Measurements from ENCODE around the gene FUT8. TPM values are rescaled to one million over a fixed set of nuclear protein-coding genes. Genes with fewer than 3 reads are reported as not detected.

Gene FUT8
- total RNA-seq, 6 experiments from 2014 or later: 2.6 to 4.9 (median 3.5) TPM

- DNase-seq: no peak
- Histone ChIP-seq H3K36me3 (no peaks in the 10 kb centered on the region), H3K27me3 (no peaks in the 10 kb centered on the region), H3K4me1 (no peaks in the 10 kb centered on the region), H3K9me3 (no peaks in the 10 kb centered on the region), H3K27ac (no peak overlapping the region), H3K4me3 (no peak overlapping the region)
- 68% methylated on average over 2 of the region's 4 CpGs for WGBS (ENCODE audit: insufficient coverage, low coverage, low lambda C conversion rate, missing lambda C conversion rate)
- TF ChIP-seq CTCF (IDR thresholded peaks at IDR 0.05) (no peak), POLR2A (IDR thresholded peaks at IDR 0.05) (no peak)
- intact Hi-C loops (cut with DNase I): no loop called here
- no peak for ATAC-seq
Observed at GRCh38 chr14:65552724-65553123, 140.2 kb downstream of the FUT8 start.

- DNase-seq (no peak), ATAC-seq (no peak)
- no peak overlapping the region for H3K27ac ChIP-seq
- H3K4me3 ChIP-seq: no peak overlapping the region
- TF ChIP-seq POLR2A (IDR thresholded peaks at IDR 0.05) (no peak), CTCF (IDR thresholded peaks at IDR 0.05) (no peak)
- H3K27me3 ChIP-seq: no peaks in the 10 kb centered on the region
- H3K9me3 ChIP-seq: no peaks in the 10 kb centered on the region
- intact Hi-C loops (cut with DNase I): no loop called here
- no peaks in the 10 kb centered on the region for H3K36me3 ChIP-seq
- H3K4me1 ChIP-seq: no peaks in the 10 kb centered on the region
Observed at GRCh38 chr14:65554837-65555236, 142.3 kb downstream of the FUT8 start.

- H3K27me3 ChIP-seq: no peaks in the 10 kb centered on the region
- H3K9me3 ChIP-seq: no peaks in the 10 kb centered on the region
- intact Hi-C loops (cut with DNase I): no loop called here
- no peaks in the 10 kb centered on the region for H3K36me3 ChIP-seq
- H3K4me3 ChIP-seq: no peak overlapping the region
- no peaks in the 10 kb centered on the region for H3K4me1 ChIP-seq
- TF ChIP-seq POLR2A (IDR thresholded peaks at IDR 0.05): no peak
- TF ChIP-seq CTCF (IDR thresholded peaks at IDR 0.05): no peak
- H3K27ac ChIP-seq: no peak overlapping the region
- no peak for DNase-seq
- no peak for ATAC-seq
Observed at GRCh38 chr14:65555358-65555757, 142.8 kb downstream of the FUT8 start.

- WGBS (ENCODE audit: insufficient coverage, low coverage, low lambda C conversion rate, missing lambda C conversion rate): 60% methylated on average over 2 of the region's 2 CpGs
- Histone ChIP-seq H3K4me1 (no peaks in the 10 kb centered on the region), H3K36me3 (no peaks in the 10 kb centered on the region), H3K27ac (no peak overlapping the region), H3K27me3 (no peaks in the 10 kb centered on the region), H3K9me3 (no peaks in the 10 kb centered on the region), H3K4me3 (no peak overlapping the region)
- TF ChIP-seq CTCF (IDR thresholded peaks at IDR 0.05) (no peak), POLR2A (IDR thresholded peaks at IDR 0.05) (no peak)
- no peak for DNase-seq
- intact Hi-C loops (cut with DNase I): no loop called here
- ATAC-seq: no peak
Observed at GRCh38 chr14:65558363-65558762, 145.8 kb downstream of the FUT8 start.

GRCh38 chr14:65560340-65561027 is 148.0 kb downstream of the FUT8 start:
- TF ChIP-seq POLR2A (IDR thresholded peaks at IDR 0.05): no peak
- TF ChIP-seq CTCF (IDR thresholded peaks at IDR 0.05): no peak
- H3K27ac ChIP-seq: no peak overlapping the region
- 68% methylated on average over 2 of the region's 2 CpGs for WGBS (ENCODE audit: insufficient coverage, low coverage, low lambda C conversion rate, missing lambda C conversion rate)
- no peak for DNase-seq
- no peaks in the 10 kb centered on the region for H3K4me1 ChIP-seq
- no peak overlapping the region for H3K4me3 ChIP-seq
- ATAC-seq: no peak
- no peaks in the 10 kb centered on the region for H3K9me3 ChIP-seq
- no peaks in the 10 kb centered on the region for H3K36me3 ChIP-seq
- intact Hi-C loops (cut with DNase I): no loop called here
- no peaks in the 10 kb centered on the region for H3K27me3 ChIP-seq
